ENCODE measurements around the gene SGSM2.

GRCh38 chr17:2403044-2403443 is 65.7 kb downstream of the SGSM2 start:
- no peak for TF ChIP-seq CTCF (conservative IDR thresholded peaks at IDR 0.05; ENCODE audit: low read depth in 2 of 2)
- TF ChIP-seq EZH2 (IDR thresholded peaks at IDR 0.05; ENCODE audit: low read depth, unreplicated experiment), result no peak
- TF ChIP-seq REST (IDR thresholded peaks at IDR 0.05; ENCODE audit: unreplicated experiment), result no peak
- TF ChIP-seq EZH2phosphoT487 (IDR thresholded peaks at IDR 0.05; ENCODE audit: unreplicated experiment), result no peak
- TF ChIP-seq POLR2AphosphoS5 (IDR thresholded peaks at IDR 0.05; ENCODE audit: low read depth), result no peak
